IPS DF 19.7 (cell line): ENCODE data around the gene DCAF4L1.

Source experiments
- DNase-seq: peaks from one replicate; pipeline ENCODE4 v3.0.0-alpha.2; 2013; ENCODE audit warnings: low read depth, low spot score

DCAF4L1 gene

GRCh38 chr4:41990365-41991111, 9.0 kb downstream of the DCAF4L1 start, which contains the start of gene SLC30A9:
SLC30A9 (plus strand) TSS chr4:41990530; CDS start chr4:41990652, 122 bp downstream.
- DNase-seq, result peak; percentile 89

- DNase-seq, result no peak
These were observed 10.6 kb downstream of the DCAF4L1 start for GRCh38 chr4:41991916-41992767.

- no peak for DNase-seq
These were observed 11.7 kb downstream of the DCAF4L1 start for GRCh38 chr4:41992967-41993857.

GRCh38 chr4:41994461-41994985, 13.0 kb downstream of the DCAF4L1 start:
- DNase-seq, result no peak

DNA sequence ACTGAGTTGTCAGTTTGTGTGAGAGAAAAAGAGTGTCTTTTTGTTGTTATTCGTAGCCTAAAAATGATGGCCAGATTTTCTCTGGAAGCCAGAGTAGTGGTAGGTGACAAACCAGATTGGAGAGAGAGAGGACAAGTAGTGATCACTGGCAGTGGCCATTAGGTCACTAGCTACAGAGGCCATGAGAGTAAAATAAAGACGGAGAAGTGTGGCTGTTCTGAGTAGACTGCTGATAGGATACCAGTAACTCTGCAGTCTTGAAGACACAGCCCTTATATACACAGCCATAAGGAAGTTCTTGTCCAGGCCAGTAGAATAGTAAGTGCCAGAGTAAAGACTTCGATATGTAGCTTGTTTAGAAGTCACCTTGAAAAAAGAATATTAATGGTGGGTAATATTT, 16.5 kb downstream of the DCAF4L1 start:
- DNase-seq, result no peak

DNA sequence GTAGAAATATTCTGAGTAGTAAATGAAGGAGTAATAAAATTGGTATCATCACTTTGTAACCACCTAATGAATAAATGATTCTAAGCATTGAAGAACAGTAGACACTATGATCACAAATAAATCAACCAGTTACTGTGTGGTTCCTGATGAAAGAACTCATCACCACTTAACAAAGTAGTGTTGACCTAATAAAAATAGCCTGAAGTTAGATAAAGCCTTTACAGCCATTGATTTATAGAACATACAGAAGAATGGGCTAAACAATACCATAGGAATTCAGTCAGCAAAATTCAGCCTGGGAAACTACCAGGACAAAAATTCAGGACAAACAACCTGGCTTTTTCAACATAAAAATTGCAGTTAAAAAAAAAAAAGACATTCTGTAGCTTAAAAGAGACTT, 17.8 kb downstream of the DCAF4L1 start:
- no peak for DNase-seq

- no peak for DNase-seq
These were observed 26.6 kb downstream of the DCAF4L1 start for GRCh38 chr4:42008011-42008786.

DNA sequence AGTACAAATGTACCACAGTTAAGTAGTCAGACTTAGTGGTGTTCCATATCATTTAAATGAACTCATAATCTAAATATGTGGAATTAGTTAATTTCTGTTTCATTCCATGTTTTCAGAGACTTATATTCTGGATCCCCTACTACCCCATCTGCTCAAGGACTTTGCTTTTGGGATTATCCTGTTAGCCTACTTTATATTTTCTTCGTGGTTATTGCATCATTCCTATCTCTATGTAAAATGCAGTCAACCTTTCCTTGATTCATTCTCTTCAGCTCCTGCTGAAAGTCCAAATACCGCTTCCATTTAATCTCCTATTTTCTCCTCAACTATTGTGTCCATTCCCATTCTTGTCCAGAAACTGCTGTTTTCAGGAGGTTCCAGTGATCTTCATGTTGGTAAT, 33.9 kb downstream of the DCAF4L1 start:
- DNase-seq, result no peak

DNA sequence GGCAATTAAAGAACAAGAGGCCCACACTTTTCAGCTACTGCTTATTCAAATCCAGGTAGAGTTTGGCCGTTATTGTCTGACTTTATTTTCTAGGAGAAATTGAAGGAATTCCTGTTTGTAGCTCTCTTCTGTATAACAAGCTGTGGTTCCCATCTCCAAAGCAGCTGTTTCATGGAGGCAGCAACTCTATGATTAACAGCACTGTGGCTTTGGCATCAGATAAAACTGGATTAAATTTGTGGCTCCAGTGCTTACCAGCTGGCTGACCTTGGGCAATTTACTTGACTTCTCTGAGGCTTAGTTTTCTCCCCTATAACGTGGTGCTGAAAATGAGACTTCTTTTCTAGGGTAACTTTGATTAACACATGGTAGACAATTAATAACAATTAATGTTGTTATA, 36.9 kb downstream of the DCAF4L1 start:
- no peak for DNase-seq
